Measurements from ENCODE around the gene NKX3-2.

NKX3-2 gene

GRCh38 chr4:13548984-13549546 is 4.8 kb upstream of the NKX3-2 start:
- no CpG with 5 or more reads among the region's 21 CpGs for WGBS (ENCODE audit: extremely low coverage, insufficient coverage, insufficient read length)
- H3K9me3 ChIP-seq (ENCODE audit: insufficient read depth, low read depth, low read length): peaks cover 2% of the 10 kb centered on the region
- no peaks in the 10 kb centered on the region for H3K79me1 ChIP-seq (ENCODE audit: low read length)

GRCh38 chr4:13548059-13548983 is 4.0 kb upstream of the NKX3-2 start:
- Histone ChIP-seq H2BK120ac (ENCODE audit: insufficient read depth, low read length, poor library complexity) (no peak overlapping the region), H3K14ac (ENCODE audit: low read length) (no peak overlapping the region), H3K79me2 (ENCODE audit: control insufficient read depth, insufficient read depth, low read length, poor library complexity) (no peaks in the 10 kb centered on the region), H2AK5ac (ENCODE audit: low read length) (no peak overlapping the region), H2AFZ (ENCODE audit: insufficient read depth, low read length, poor library complexity) (no peak overlapping the region), H3K27ac (ENCODE audit: low read depth, low read length) (no peak overlapping the region), H4K8ac (ENCODE audit: low read depth, low read length) (no peak overlapping the region), H3K4me1 (ENCODE audit: control insufficient read depth in 1 of 2, insufficient read depth in 2 of 2, low read length in 2 of 2) (peaks cover 6 to 16% of the 10 kb centered on the region in 2 experiments), H2BK5ac (ENCODE audit: low read depth, low read length, poor library complexity) (no peak overlapping the region), H4K91ac (ENCODE audit: low read depth, low read length) (no peak overlapping the region), H4K12ac (ENCODE audit: low read depth, low read length) (no peak overlapping the region), H3K4me2 (ENCODE audit: low read length) (peak overlapping the region; percentile 68), H3K4ac (ENCODE audit: low read depth, low read length) (no peak overlapping the region), H3K9ac (ENCODE audit: low read length) (no peak overlapping the region), H3K23ac (ENCODE audit: low read length) (no peak overlapping the region), H3K4me3 (ENCODE audit: low read depth, low read length) (no peak overlapping the region), H3K27me3 (ENCODE audit: insufficient read depth, low read length) (peaks cover 34% of the 10 kb centered on the region), H3K18ac (ENCODE audit: low read length) (no peak overlapping the region), H3K36me3 (ENCODE audit: control insufficient read depth in 1 of 2, insufficient read depth in 2 of 2, low read length in 2 of 2) (no peaks in the 10 kb centered on the region), H2BK12ac (ENCODE audit: low read length) (no peak overlapping the region), H3K9me3 (ENCODE audit: insufficient read depth, low read depth, low read length) (peaks cover 2% of the 10 kb centered on the region), H3K79me1 (ENCODE audit: low read length) (no peaks in the 10 kb centered on the region)
- no CpG with 5 or more reads among the region's 35 CpGs for WGBS (ENCODE audit: extremely low coverage, insufficient coverage, insufficient read length)
- peak in 1 of 2 donors; percentile 28 for DNase-seq

More at GRCh38 chr4:13548984-13549546, 4.8 kb upstream of the NKX3-2 start:
- Histone ChIP-seq H3K27ac (ENCODE audit: low read depth, low read length) (no peak overlapping the region), H3K14ac (ENCODE audit: low read length) (no peak overlapping the region), H3K4me3 (ENCODE audit: low read depth, low read length) (peak overlapping the region; percentile 23), H3K27me3 (ENCODE audit: insufficient read depth, low read length) (peaks cover 27% of the 10 kb centered on the region), H3K36me3 (ENCODE audit: control insufficient read depth in 1 of 2, insufficient read depth in 2 of 2, low read length in 2 of 2) (no peaks in the 10 kb centered on the region), H2AFZ (ENCODE audit: insufficient read depth, low read length, poor library complexity) (peak overlapping the region; percentile 33), H3K79me2 (ENCODE audit: control insufficient read depth, insufficient read depth, low read length, poor library complexity) (no peaks in the 10 kb centered on the region), H2BK12ac (ENCODE audit: low read length) (no peak overlapping the region), H4K12ac (ENCODE audit: low read depth, low read length) (no peak overlapping the region), H4K8ac (ENCODE audit: low read depth, low read length) (no peak overlapping the region), H3K9ac (ENCODE audit: low read length) (no peak overlapping the region), H4K91ac (ENCODE audit: low read depth, low read length) (no peak overlapping the region), H3K18ac (ENCODE audit: low read length) (no peak overlapping the region), H3K4ac (ENCODE audit: low read depth, low read length) (no peak overlapping the region), H3K4me1 (ENCODE audit: control insufficient read depth in 1 of 2, insufficient read depth in 2 of 2, low read length in 2 of 2) (peaks cover under 1 to 9% of the 10 kb centered on the region in 2 experiments), H2AK5ac (ENCODE audit: low read length) (no peak overlapping the region), H3K23ac (ENCODE audit: low read length) (no peak overlapping the region), H2BK120ac (ENCODE audit: insufficient read depth, low read length, poor library complexity) (no peak overlapping the region), H3K4me2 (ENCODE audit: low read length) (peak overlapping the region; percentile 93), H2BK5ac (ENCODE audit: low read depth, low read length, poor library complexity) (no peak overlapping the region)
- DNase-seq: peak; percentile 64 to 83

- Histone ChIP-seq H2BK120ac (ENCODE audit: insufficient read depth, low read length, poor library complexity) (no peak overlapping the region), H4K12ac (ENCODE audit: low read depth, low read length) (no peak overlapping the region), H3K9ac (ENCODE audit: low read length) (no peak overlapping the region), H3K27ac (ENCODE audit: low read depth, low read length) (no peak overlapping the region), H2AK5ac (ENCODE audit: low read length) (no peak overlapping the region), H2AFZ (ENCODE audit: insufficient read depth, low read length, poor library complexity) (peak overlapping the region; percentile 45), H3K23ac (ENCODE audit: low read length) (no peak overlapping the region), H3K4ac (ENCODE audit: low read depth, low read length) (no peak overlapping the region), H3K14ac (ENCODE audit: low read length) (no peak overlapping the region), H3K79me2 (ENCODE audit: control insufficient read depth, insufficient read depth, low read length, poor library complexity) (no peaks in the 10 kb centered on the region), H3K9me3 (ENCODE audit: insufficient read depth, low read depth, low read length) (peaks cover 5% of the 10 kb centered on the region), H3K4me2 (ENCODE audit: low read length) (peak overlapping the region; percentile 68), H3K4me3 (ENCODE audit: low read depth, low read length) (peak overlapping the region; percentile 50), H3K18ac (ENCODE audit: low read length) (peak overlapping the region; percentile 12), H3K4me1 (ENCODE audit: control insufficient read depth in 1 of 2, insufficient read depth in 2 of 2, low read length in 2 of 2) (peaks cover 6 to 16% of the 10 kb centered on the region in 2 experiments), H2BK5ac (ENCODE audit: low read depth, low read length, poor library complexity) (no peak overlapping the region), H3K79me1 (ENCODE audit: low read length) (no peaks in the 10 kb centered on the region), H4K8ac (ENCODE audit: low read depth, low read length) (peak overlapping the region; percentile 58), H2BK12ac (ENCODE audit: low read length) (no peak overlapping the region), H3K36me3 (ENCODE audit: control insufficient read depth in 1 of 2, insufficient read depth in 2 of 2, low read length in 2 of 2) (no peaks in the 10 kb centered on the region), H4K91ac (ENCODE audit: low read depth, low read length) (no peak overlapping the region), H3K27me3 (ENCODE audit: insufficient read depth, low read length) (peaks cover 42% of the 10 kb centered on the region)
- WGBS (ENCODE audit: extremely low coverage, insufficient coverage, insufficient read length): no CpG with 5 or more reads among the region's 56 CpGs
- DNase-seq: no peak
These were observed 3.3 kb upstream of the NKX3-2 start for GRCh38 chr4:13547485-13548041.

GRCh38 chr4:13546941-13547484 is 2.7 kb upstream of the NKX3-2 start:
- H3K4ac ChIP-seq (ENCODE audit: low read depth, low read length): no peak overlapping the region
- H3K79me1 ChIP-seq (ENCODE audit: low read length): no peaks in the 10 kb centered on the region
- H2BK5ac ChIP-seq (ENCODE audit: low read depth, low read length, poor library complexity): no peak overlapping the region
- no peak overlapping the region for H4K91ac ChIP-seq (ENCODE audit: low read depth, low read length)
- H2AK5ac ChIP-seq (ENCODE audit: low read length): no peak overlapping the region
- peaks cover 6 to 21% of the 10 kb centered on the region in 2 experiments for H3K4me1 ChIP-seq (ENCODE audit: control insufficient read depth in 1 of 2, insufficient read depth in 2 of 2, low read length in 2 of 2)
- H3K4me2 ChIP-seq (ENCODE audit: low read length): peak overlapping the region; percentile 68
- H4K8ac ChIP-seq (ENCODE audit: low read depth, low read length): peak overlapping the region; percentile 58
- H3K27me3 ChIP-seq (ENCODE audit: insufficient read depth, low read length): peaks cover 48% of the 10 kb centered on the region
- DNase-seq: no peak
- no peak overlapping the region for H3K27ac ChIP-seq (ENCODE audit: low read depth, low read length)
- no peaks in the 10 kb centered on the region for H3K79me2 ChIP-seq (ENCODE audit: control insufficient read depth, insufficient read depth, low read length, poor library complexity)
- H3K4me3 ChIP-seq (ENCODE audit: low read depth, low read length): peak overlapping the region; percentile 50
- H3K9ac ChIP-seq (ENCODE audit: low read length): no peak overlapping the region
- no peak overlapping the region for H3K18ac ChIP-seq (ENCODE audit: low read length)
- no peak overlapping the region for H4K12ac ChIP-seq (ENCODE audit: low read depth, low read length)
- no CpG with 5 or more reads among the region's 54 CpGs for WGBS (ENCODE audit: extremely low coverage, insufficient coverage, insufficient read length)
- no peak overlapping the region for H2BK12ac ChIP-seq (ENCODE audit: low read length)
- peaks cover 8% of the 10 kb centered on the region for H3K9me3 ChIP-seq (ENCODE audit: insufficient read depth, low read depth, low read length)
- no peaks in the 10 kb centered on the region for H3K36me3 ChIP-seq (ENCODE audit: control insufficient read depth in 1 of 2, insufficient read depth in 2 of 2, low read length in 2 of 2)
- H2BK120ac ChIP-seq (ENCODE audit: insufficient read depth, low read length, poor library complexity): no peak overlapping the region
- peak overlapping the region; percentile 57 for H2AFZ ChIP-seq (ENCODE audit: insufficient read depth, low read length, poor library complexity)
- no peak overlapping the region for H3K23ac ChIP-seq (ENCODE audit: low read length)
- no peak overlapping the region for H3K14ac ChIP-seq (ENCODE audit: low read length)

Measured in trophoblast cell (in vitro differentiated cells and primary cell).